ENCODE data around the gene FOXP1. TPM values are rescaled to one million over a fixed set of nuclear protein-coding genes. Genes with fewer than 3 reads are reported as not detected.
A peak's percentile ranks its signal among the peaks of the same experiment; 100 is the strongest.

Gene FOXP1
- polyA plus RNA-seq, 1 donor from 2014 or later: 5.6 TPM

- TF ChIP-seq MXI1 (conservative IDR thresholded peaks at IDR 0.05; ENCODE audit: poor library complexity, severe bottlenecking) (no peak), POLR2AphosphoS5 (IDR thresholded peaks at IDR 0.05) (no peak), EP300 (conservative IDR thresholded peaks at IDR 0.05; ENCODE audit: poor library complexity, severe bottlenecking) (no peak)
These were observed 121.6 kb downstream of the FOXP1 start (continued) for GRCh38 chr3:71461749-71462483.

- Histone ChIP-seq H3K9me2 (ENCODE audit: insufficient read depth, low read length) (no peaks in the 10 kb centered on the region), H3K4me2 (ENCODE audit: low read length) (no peak overlapping the region), H3K36me3 (ENCODE audit: insufficient read depth, low read length) (no peaks in the 10 kb centered on the region), H3F3A (ENCODE audit: insufficient read depth, low read length, poor library complexity, severe bottlenecking) (no peaks in the 10 kb centered on the region), H3K79me2 (replicated peaks; ENCODE audit: insufficient read depth, low read length) (peaks cover 7% of the 10 kb centered on the region), H4K20me1 (ENCODE audit: insufficient read depth) (no peaks in the 10 kb centered on the region), H3K4me3 (ENCODE audit: low read length) (no peak overlapping the region), H2AFZ (ENCODE audit: low read depth, low read length) (no peak overlapping the region), H3K9me3 (ENCODE audit: low read length) (no peaks in the 10 kb centered on the region), H3K27ac (ENCODE audit: low read length) (no peak overlapping the region), H3K9ac (ENCODE audit: low read length) (no peak overlapping the region), H3K27me3 (ENCODE audit: insufficient read depth, low read depth, low read length) (no peaks in the 10 kb centered on the region)
- TF ChIP-seq MXI1 (conservative IDR thresholded peaks at IDR 0.05; ENCODE audit: poor library complexity, severe bottlenecking) (no peak), CTCF (IDR thresholded peaks at IDR 0.05; ENCODE audit: poor library complexity, severe bottlenecking) (no peak), TAF1 (IDR thresholded peaks at IDR 0.05; ENCODE audit: low read depth) (no peak), EZH2 (IDR thresholded peaks at IDR 0.05; ENCODE audit: borderline replicate concordance, insufficient read depth, low read length, poor library complexity, severe bottlenecking) (no peak), EP300 (conservative IDR thresholded peaks at IDR 0.05; ENCODE audit: poor library complexity, severe bottlenecking) (no peak), SMC3 (conservative IDR thresholded peaks at IDR 0.05; ENCODE audit: poor library complexity) (no peak), RAD21 (conservative IDR thresholded peaks at IDR 0.05) (no peak), REST (IDR thresholded peaks at IDR 0.05; ENCODE audit: borderline replicate concordance) (no peak)
These were observed 122.4 kb downstream of the FOXP1 start for GRCh38 chr3:71461114-71461513.

- Histone ChIP-seq H3K4me2 (ENCODE audit: low read length) (peak overlapping the region; percentile 33), H3K9me2 (ENCODE audit: insufficient read depth, low read length) (no peaks in the 10 kb centered on the region), H3K9ac (ENCODE audit: low read length) (no peak overlapping the region), H2AFZ (ENCODE audit: low read depth, low read length) (no peak overlapping the region), H3K36me3 (ENCODE audit: insufficient read depth, low read length) (no peaks in the 10 kb centered on the region), H4K20me1 (ENCODE audit: insufficient read depth) (no peaks in the 10 kb centered on the region), H3K27me3 (ENCODE audit: insufficient read depth, low read depth, low read length) (no peaks in the 10 kb centered on the region), H3F3A (ENCODE audit: insufficient read depth, low read length, poor library complexity, severe bottlenecking) (no peaks in the 10 kb centered on the region), H3K27ac (ENCODE audit: low read length) (no peak overlapping the region), H3K9me3 (ENCODE audit: low read length) (no peaks in the 10 kb centered on the region), H3K4me3 (ENCODE audit: low read length) (peak overlapping the region; percentile 21), H3K79me2 (replicated peaks; ENCODE audit: insufficient read depth, low read length) (peaks cover 7% of the 10 kb centered on the region)
- TF ChIP-seq CTCF (IDR thresholded peaks at IDR 0.05; ENCODE audit: poor library complexity, severe bottlenecking) (no peak), SMC3 (conservative IDR thresholded peaks at IDR 0.05; ENCODE audit: poor library complexity) (no peak), POLR2AphosphoS5 (IDR thresholded peaks at IDR 0.05) (peak; percentile 58), MXI1 (conservative IDR thresholded peaks at IDR 0.05; ENCODE audit: poor library complexity, severe bottlenecking) (no peak), TAF1 (IDR thresholded peaks at IDR 0.05; ENCODE audit: low read depth) (no peak), EZH2 (IDR thresholded peaks at IDR 0.05; ENCODE audit: borderline replicate concordance, insufficient read depth, low read length, poor library complexity, severe bottlenecking) (no peak), REST (IDR thresholded peaks at IDR 0.05; ENCODE audit: borderline replicate concordance) (no peak), EP300 (conservative IDR thresholded peaks at IDR 0.05; ENCODE audit: poor library complexity, severe bottlenecking) (peak; percentile 91)
These were observed 124.6 kb downstream of the FOXP1 start for GRCh38 chr3:71458895-71459294.
